Fibroblast of lung (primary cell): ENCODE data around the gene CD1C. TPM values are rescaled to one million over a fixed set of nuclear protein-coding genes. Genes with fewer than 3 reads are reported as not detected.

ENCODE experiments used
- DNase-seq, 2 donors: peaks; one replicate each; pipeline versions ENCODE4 v3.0.0 to v3.0.0-alpha.2; 2010; ENCODE audit warnings: low read depth in 2 of 2
- H2AFZ ChIP-seq: 2 replicates; pipeline ENCODE4 v1.5.1; 2012; ENCODE audit warnings: low read length, control low read depth, inconsistent platforms
- H3K27ac ChIP-seq: 2 replicates; pipeline ENCODE4 v1.5.1; 2011; ENCODE audit warnings: low read length, control low read depth; ENCODE audit not compliant: insufficient read depth
- H3K27me3 ChIP-seq: 2 replicates; pipeline ENCODE4 v1.5.1; 2011; ENCODE audit warnings: mild to moderate bottlenecking, low read length; ENCODE audit not compliant: control insufficient read depth, insufficient read depth
- H3K36me3 ChIP-seq: 2 replicates; pipeline ENCODE4 v1.5.1; 2011; ENCODE audit warnings: low read length; ENCODE audit not compliant: control insufficient read depth, insufficient read depth
- H3K4me1 ChIP-seq: 2 replicates; pipeline ENCODE4 v1.5.1; 2011; ENCODE audit warnings: low read length; ENCODE audit not compliant: control insufficient read depth, insufficient read depth; ENCODE audit errors: extremely low read depth
- H3K4me2 ChIP-seq: 2 replicates; pipeline ENCODE4 v1.5.1; 2011; ENCODE audit warnings: low read length, control low read depth; ENCODE audit not compliant: insufficient read depth; ENCODE audit errors: extremely low read depth
- H3K4me3 ChIP-seq, 4 experiments: fragments of 200-600 bp in 1 of 4; sonication (generic) in 1 of 4; replicated peaks in 1 of 4; 2 replicates each; pipeline ENCODE4 v1.5.1; 2011 to 2016; ENCODE audit warnings: low read length in 4 of 4, low read depth in 3 of 4, mild to moderate bottlenecking in 3 of 4, control low read depth in 2 of 4, inconsistent platforms in 1 of 4, mixed read lengths in 1 of 4; ENCODE audit not compliant: insufficient read depth in 1 of 4; ENCODE audit errors: control extremely low read depth in 1 of 4
- H3K79me2 ChIP-seq: 2 replicates; pipeline ENCODE4 v1.5.1; 2012; ENCODE audit warnings: mild to moderate bottlenecking, low read length, inconsistent platforms; ENCODE audit not compliant: control insufficient read depth, insufficient read depth
- H3K9ac ChIP-seq: 2 replicates; pipeline ENCODE4 v1.5.1; 2011; ENCODE audit warnings: mild to moderate bottlenecking, low read length, control low read depth; ENCODE audit not compliant: insufficient read depth
- H3K9me3 ChIP-seq: 2 replicates; pipeline ENCODE4 v1.5.1; 2012; ENCODE audit warnings: low read depth, low read length; ENCODE audit not compliant: control insufficient read depth, insufficient read depth
- H4K20me1 ChIP-seq: 2 replicates; pipeline ENCODE4 v1.5.1; 2011; ENCODE audit warnings: low read length; ENCODE audit not compliant: control insufficient read depth, insufficient read depth; ENCODE audit errors: extremely low read depth
- CTCF ChIP-seq, 2 donors: IDR thresholded peaks in 1 of 2; conservative IDR thresholded peaks in 1 of 2; 1 replicate in 1 of 2; 2 replicates in 1 of 2; pipeline ENCODE4 v1.5.1; 2011 to 2012; ENCODE audit warnings: low read length in 2 of 2, control low read depth in 1 of 2, inconsistent platforms in 1 of 2, low read depth in 1 of 2, mild to moderate bottlenecking in 1 of 2
- EZH2 ChIP-seq: IDR thresholded peaks from 2 replicates; pipeline ENCODE4 v1.5.1; 2012; ENCODE audit warnings: low read length, control low read depth, mild to moderate bottlenecking; ENCODE audit errors: missing control alignments
- polyA plus RNA-seq, 2 donors: library from polyadenylated mRNA; depleted of rRNA in 1 of 2; stranded (reverse) in 1 of 2; unstranded in 1 of 2; fragments of >200 nt; gene quantifications; 2 replicates each; pipeline ENCODE4 v1.2.1, GENCODE V29; 2011 to 2012; ENCODE audit warnings: missing spikeins in 1 of 2
- total RNA-seq: library from RNA; depleted of rRNA; stranded (reverse); fragments of >200 nt; gene quantifications from 2 replicates; pipeline ENCODE4 v1.2.1, GENCODE V29; 2014

The CD1C gene
- total and polyA plus RNA-seq, 2 donors (not counting 1 experiment from before 2014, with no cell fraction given): not detected

GRCh38 chr1:158283965-158284364, 5.8 kb upstream of the CD1C start:
- no peaks in the 10 kb centered on the region for H3K27me3 ChIP-seq
- no peak overlapping the region for H3K27ac ChIP-seq
- H3K9me3 ChIP-seq: no peaks in the 10 kb centered on the region
- no peaks in the 10 kb centered on the region for H4K20me1 ChIP-seq
- no peak for DNase-seq
- no peak overlapping the region for H3K4me3 ChIP-seq
- TF ChIP-seq EZH2 (no peak), CTCF (conservative IDR thresholded peaks at IDR 0.05 in 1 of 2, IDR thresholded peaks at IDR 0.05 in 1 of 2; ENCODE audit: low read depth in 1 of 2, low read length in 2 of 2) (no peak)
- no peaks in the 10 kb centered on the region for H3K36me3 ChIP-seq
- H3K9ac ChIP-seq: no peak overlapping the region
- H2AFZ ChIP-seq: no peak overlapping the region
- no peaks in the 10 kb centered on the region for H3K79me2 ChIP-seq
- H3K4me2 ChIP-seq: no peak overlapping the region
- H3K4me1 ChIP-seq: no peaks in the 10 kb centered on the region

- no peaks in the 10 kb centered on the region for H3K9me3 ChIP-seq
- H3K9ac ChIP-seq: no peak overlapping the region
- no peak overlapping the region for H3K27ac ChIP-seq
- H3K36me3 ChIP-seq: no peaks in the 10 kb centered on the region
- H3K4me1 ChIP-seq: no peaks in the 10 kb centered on the region
- no peak overlapping the region for H3K4me2 ChIP-seq
- no peak overlapping the region for H3K4me3 ChIP-seq
- H3K79me2 ChIP-seq: no peaks in the 10 kb centered on the region
- no peaks in the 10 kb centered on the region for H4K20me1 ChIP-seq
- no peak for DNase-seq
- no peaks in the 10 kb centered on the region for H3K27me3 ChIP-seq
- H2AFZ ChIP-seq: no peak overlapping the region
- no peak for TF ChIP-seq CTCF (conservative IDR thresholded peaks at IDR 0.05 in 1 of 2, IDR thresholded peaks at IDR 0.05 in 1 of 2; ENCODE audit: low read depth in 1 of 2, low read length in 2 of 2)
- no peak for TF ChIP-seq EZH2
Observed at GRCh38 chr1:158285756-158286241, 3.9 kb upstream of the CD1C start.

- Histone ChIP-seq H3K4me3 (no peak overlapping the region), H3K9me3 (no peaks in the 10 kb centered on the region)
- no peak for DNase-seq
Observed at GRCh38 chr1:158286487-158286886, 3.2 kb upstream of the CD1C start.

More at GRCh38 chr1:158286487-158286886, 3.2 kb upstream of the CD1C start:
- no peak overlapping the region for H3K27ac ChIP-seq
- H3K79me2 ChIP-seq: no peaks in the 10 kb centered on the region
- no peak for TF ChIP-seq EZH2
- no peak for TF ChIP-seq CTCF (conservative IDR thresholded peaks at IDR 0.05 in 1 of 2, IDR thresholded peaks at IDR 0.05 in 1 of 2; ENCODE audit: low read depth in 1 of 2, low read length in 2 of 2)
- no peaks in the 10 kb centered on the region for H3K36me3 ChIP-seq
- no peaks in the 10 kb centered on the region for H3K4me1 ChIP-seq
- no peak overlapping the region for H3K4me2 ChIP-seq
- no peaks in the 10 kb centered on the region for H4K20me1 ChIP-seq
- no peak overlapping the region for H2AFZ ChIP-seq
- H3K9ac ChIP-seq: no peak overlapping the region
- H3K27me3 ChIP-seq: no peaks in the 10 kb centered on the region
